Mucosa of rectum (tissue), 2 donors: Measurements from ENCODE around the gene NCAPH2.
"Not testable (repeated sequence)": the region's sequence is repeated elsewhere in the genome, so short reads cannot be mapped to it uniquely, and the experiment has no call there.

Experiments
- H3K27ac ChIP-seq, 2 donors: one replicate each; pipeline ENCODE4 v1.7.0; 2013; ENCODE audit warnings: inconsistent platforms in 2 of 2, low read depth in 2 of 2, low read length in 2 of 2
- H3K27me3 ChIP-seq, 2 donors: one replicate each; pipeline ENCODE4 v1.7.0; 2013; ENCODE audit warnings: low read length in 2 of 2; ENCODE audit not compliant: control insufficient read depth in 2 of 2, insufficient read depth in 2 of 2
- H3K36me3 ChIP-seq, 2 donors: one replicate each; pipeline ENCODE4 v1.7.0; 2013; ENCODE audit warnings: low read length in 2 of 2; ENCODE audit not compliant: control insufficient read depth in 2 of 2, insufficient read depth in 2 of 2
- H3K4me1 ChIP-seq, 2 donors: one replicate each; pipeline ENCODE4 v1.7.0; 2013; ENCODE audit warnings: low read length in 2 of 2, mild to moderate bottlenecking in 1 of 2; ENCODE audit not compliant: control insufficient read depth in 2 of 2, insufficient read depth in 2 of 2
- H3K4me3 ChIP-seq, 2 donors: one replicate each; pipeline ENCODE4 v1.7.0; 2013; ENCODE audit warnings: low read length in 2 of 2
- H3K9ac ChIP-seq, 2 donors: one replicate each; pipeline ENCODE4 v1.7.0; 2013; ENCODE audit warnings: low read length in 2 of 2, low read depth in 1 of 2, mild to moderate bottlenecking in 1 of 2
- H3K9me3 ChIP-seq, 2 donors: one replicate each; pipeline ENCODE4 v1.7.0; 2013; ENCODE audit warnings: low read length in 2 of 2; ENCODE audit not compliant: control insufficient read depth in 2 of 2
- donor health status: healthy.
- donor health status: Normal muscosa, but diverticular disease.

NCAPH2 gene

GRCh38 chr22:50540381-50540780, 32.4 kb downstream of the NCAPH2 start:
- Histone ChIP-seq H3K4me1 (peaks cover 20 to 25% of the 10 kb centered on the region in 2 donors), H3K27ac (peak overlapping the region; percentile 80 to 95)

GRCh38 chr22:50541667-50542026, 33.6 kb downstream of the NCAPH2 start:
- not testable (repeated sequence) for H3K27me3 ChIP-seq, H3K36me3 ChIP-seq, H3K9me3 ChIP-seq
- Histone ChIP-seq H3K9ac (peak overlapping the region in 1 of 2 donors; percentile 41), H3K4me1 (peaks cover 20 to 25% of the 10 kb centered on the region in 2 donors), H3K27ac (peak overlapping the region; percentile 57 to 80), H3K4me3 (peak overlapping the region in 1 of 2 donors; percentile 20)

More at GRCh38 chr22:50540381-50540780, 32.4 kb downstream of the NCAPH2 start:
- Histone ChIP-seq H3K9me3 (no peaks in the 10 kb centered on the region), H3K27me3 (no peaks in the 10 kb centered on the region), H3K9ac (peak overlapping the region in 1 of 2 donors; percentile 78), H3K36me3 (no peaks in the 10 kb centered on the region), H3K4me3 (no peak overlapping the region)

GRCh38 chr22:50542416-50542927, 34.4 kb downstream of the NCAPH2 start:
- Histone ChIP-seq H3K4me1 (peaks cover 20 to 25% of the 10 kb centered on the region in 2 donors), H3K4me3 (no peak overlapping the region), H3K9ac (no peak overlapping the region), H3K27ac (peak overlapping the region; percentile 32 to 80), H3K27me3 (peaks cover 0 to 7% of the 10 kb centered on the region in 2 donors), H3K9me3 (no peaks in the 10 kb centered on the region), H3K36me3 (no peaks in the 10 kb centered on the region)

GRCh38 chr22:50544078-50544745, 36.2 kb downstream of the NCAPH2 start:
- H3K27me3 ChIP-seq = peaks cover 5 to 13% of the 10 kb centered on the region in 2 donors
- no peaks in the 10 kb centered on the region for H3K9me3 ChIP-seq
- H3K9ac ChIP-seq = peak overlapping the region; percentile 52 to 71
- H3K4me1 ChIP-seq = peaks cover 15 to 16% of the 10 kb centered on the region in 2 donors
- H3K27ac ChIP-seq = peak overlapping the region; percentile 45 to 65
- H3K36me3 ChIP-seq = no peaks in the 10 kb centered on the region
- peak overlapping the region; percentile 24 to 60 for H3K4me3 ChIP-seq

GRCh38 chr22:50544746-50545253, 36.8 kb downstream of the NCAPH2 start:
- Histone ChIP-seq H3K4me1 (peaks cover 12 to 15% of the 10 kb centered on the region in 2 donors), H3K27ac (peak overlapping the region; percentile 45 to 65), H3K9ac (peak overlapping the region; percentile 32 to 71), H3K36me3 (no peaks in the 10 kb centered on the region), H3K27me3 (peaks cover 8 to 13% of the 10 kb centered on the region in 2 donors), H3K4me3 (no peak overlapping the region), H3K9me3 (no peaks in the 10 kb centered on the region)

GRCh38 chr22:50545522-50546325, 37.7 kb downstream of the NCAPH2 start, which contains the start of gene KLHDC7B:
Gene KLHDC7B, plus strand, starts transcription at chr22:50545899. Its CDS starts 345 bp downstream, at chr22:50546244.
- Histone ChIP-seq H3K27me3 (peaks cover 10 to 13% of the 10 kb centered on the region in 2 donors), H3K4me3 (no peak within 1 kb of the TSS), H3K9me3 (no peaks in the 10 kb centered on the region), H3K36me3 (no peaks in the 10 kb centered on the region), H3K4me1 (peaks cover 8 to 14% of the 10 kb centered on the region in 2 donors), H3K9ac (peak within 1 kb of the TSS; percentile 32 to 71), H3K27ac (peak within 1 kb of the TSS; percentile 45 to 65)

GRCh38 chr22:50546326-50547262, 38.6 kb downstream of the NCAPH2 start:
- no peak overlapping the region for H3K27ac ChIP-seq
- H3K9ac ChIP-seq = no peak overlapping the region
- H3K36me3 ChIP-seq = no peaks in the 10 kb centered on the region
- H3K27me3 ChIP-seq = peaks cover 10 to 13% of the 10 kb centered on the region in 2 donors
- H3K4me3 ChIP-seq = no peak overlapping the region
- no peaks in the 10 kb centered on the region for H3K9me3 ChIP-seq
- peaks cover 8 to 14% of the 10 kb centered on the region in 2 donors for H3K4me1 ChIP-seq

- no peak overlapping the region for H3K9ac ChIP-seq
- no peak overlapping the region for H3K4me3 ChIP-seq
- no peaks in the 10 kb centered on the region for H3K9me3 ChIP-seq
- peaks cover 10 to 13% of the 10 kb centered on the region in 2 donors for H3K27me3 ChIP-seq
- H3K36me3 ChIP-seq = no peaks in the 10 kb centered on the region
- no peak overlapping the region for H3K27ac ChIP-seq
- peaks cover 8 to 14% of the 10 kb centered on the region in 2 donors for H3K4me1 ChIP-seq
Measured at GRCh38 chr22:50547263-50547985, 39.4 kb downstream of the NCAPH2 start.
